Measurements from ENCODE around the gene LNX1. TPM values are rescaled to one million over a fixed set of nuclear protein-coding genes. Genes with fewer than 3 reads are reported as not detected.

The LNX1 gene
- total RNA-seq, 6 experiments from 2014 or later, result 0.05 to 0.18 (median 0.07) TPM; not detected in 1

GRCh38 chr4:53484911-53485657, 106.2 kb downstream of the LNX1 start:
- Mint-ChIP-seq H3K27me3 (ENCODE audit: insufficient read depth) (no peaks in the 10 kb centered on the region; the same call in 1 of the 2 replicates), H3K27ac (no peak overlapping the region), H3K4me1 (ENCODE audit: low read depth) (peaks cover 29% of the 10 kb centered on the region), H3K9me3 (no peaks in the 10 kb centered on the region), H3K36me3 (ENCODE audit: low read depth) (no peaks in the 10 kb centered on the region; the same call in 1 of the 2 replicates), H3K4me3 (no peak overlapping the region)
- TF ChIP-seq CTCF (IDR thresholded peaks at IDR 0.05), result no peak
- DNase-seq, result no peak

- Mint-ChIP-seq H3K4me3 (no peak overlapping the region), H3K4me1 (ENCODE audit: low read depth) (peaks cover 32% of the 10 kb centered on the region), H3K27ac (no peak overlapping the region), H3K36me3 (ENCODE audit: low read depth) (no peaks in the 10 kb centered on the region; the same call in 1 of the 2 replicates), H3K9me3 (no peaks in the 10 kb centered on the region), H3K27me3 (ENCODE audit: insufficient read depth) (no peaks in the 10 kb centered on the region; the same call in 1 of the 2 replicates)
- DNase-seq, result no peak
- TF ChIP-seq CTCF (IDR thresholded peaks at IDR 0.05), result no peak
Measured at GRCh38 chr4:53483250-53483649, 108.0 kb downstream of the LNX1 start.

- Mint-ChIP-seq H3K36me3 (ENCODE audit: low read depth) (no peaks in the 10 kb centered on the region; the same call in 1 of the 2 replicates), H3K4me1 (ENCODE audit: low read depth) (peaks cover 48% of the 10 kb centered on the region), H3K27ac (no peak overlapping the region), H3K27me3 (ENCODE audit: insufficient read depth) (no peaks in the 10 kb centered on the region; the same call in 1 of the 2 replicates), H3K4me3 (no peak overlapping the region), H3K9me3 (no peaks in the 10 kb centered on the region)
- no peak for TF ChIP-seq CTCF (IDR thresholded peaks at IDR 0.05)
- no peak for DNase-seq
Measured at GRCh38 chr4:53481586-53481985, 109.7 kb downstream of the LNX1 start.

- Mint-ChIP-seq H3K4me1 (ENCODE audit: low read depth) (peaks cover 55% of the 10 kb centered on the region), H3K27me3 (ENCODE audit: insufficient read depth) (no peaks in the 10 kb centered on the region; the same call in 1 of the 2 replicates), H3K27ac (peak overlapping the region; percentile 51), H3K9me3 (no peaks in the 10 kb centered on the region), H3K4me3 (no peak overlapping the region), H3K36me3 (ENCODE audit: low read depth) (no peaks in the 10 kb centered on the region; the same call in 1 of the 2 replicates)
- DNase-seq, result peak; percentile 10
- no peak for TF ChIP-seq CTCF (IDR thresholded peaks at IDR 0.05)
Measured at GRCh38 chr4:53480909-53481308, 110.4 kb downstream of the LNX1 start.

- peaks cover 65% of the 10 kb centered on the region for H3K4me1 Mint-ChIP-seq (ENCODE audit: low read depth)
- DNase-seq, result peak; percentile 72
- no peaks in the 10 kb centered on the region for H3K9me3 Mint-ChIP-seq
- H3K27me3 Mint-ChIP-seq (ENCODE audit: insufficient read depth), result no peaks in the 10 kb centered on the region; the same call in 1 of the 2 replicates
- peak overlapping the region; percentile 67; the same call in 1 of the 2 replicates for H3K4me3 Mint-ChIP-seq
- no peak for TF ChIP-seq CTCF (IDR thresholded peaks at IDR 0.05)
- H3K27ac Mint-ChIP-seq, result peak overlapping the region; percentile 97
- H3K36me3 Mint-ChIP-seq (ENCODE audit: low read depth), result no peaks in the 10 kb centered on the region; the same call in 1 of the 2 replicates
Measured at GRCh38 chr4:53479736-53480525, 111.4 kb downstream of the LNX1 start.

Measured in HFFc6 (cell line).